CD4-positive, alpha-beta T cell treated with Interleukin-6 for 4 hours (primary cell): ENCODE results near the gene RARG.

Experiments used
- DNase-seq: peaks from one replicate; pipeline ENCODE4 v3.0.0-alpha.2; 2020; ENCODE audit warnings: mixed read lengths

RARG gene

DNA sequence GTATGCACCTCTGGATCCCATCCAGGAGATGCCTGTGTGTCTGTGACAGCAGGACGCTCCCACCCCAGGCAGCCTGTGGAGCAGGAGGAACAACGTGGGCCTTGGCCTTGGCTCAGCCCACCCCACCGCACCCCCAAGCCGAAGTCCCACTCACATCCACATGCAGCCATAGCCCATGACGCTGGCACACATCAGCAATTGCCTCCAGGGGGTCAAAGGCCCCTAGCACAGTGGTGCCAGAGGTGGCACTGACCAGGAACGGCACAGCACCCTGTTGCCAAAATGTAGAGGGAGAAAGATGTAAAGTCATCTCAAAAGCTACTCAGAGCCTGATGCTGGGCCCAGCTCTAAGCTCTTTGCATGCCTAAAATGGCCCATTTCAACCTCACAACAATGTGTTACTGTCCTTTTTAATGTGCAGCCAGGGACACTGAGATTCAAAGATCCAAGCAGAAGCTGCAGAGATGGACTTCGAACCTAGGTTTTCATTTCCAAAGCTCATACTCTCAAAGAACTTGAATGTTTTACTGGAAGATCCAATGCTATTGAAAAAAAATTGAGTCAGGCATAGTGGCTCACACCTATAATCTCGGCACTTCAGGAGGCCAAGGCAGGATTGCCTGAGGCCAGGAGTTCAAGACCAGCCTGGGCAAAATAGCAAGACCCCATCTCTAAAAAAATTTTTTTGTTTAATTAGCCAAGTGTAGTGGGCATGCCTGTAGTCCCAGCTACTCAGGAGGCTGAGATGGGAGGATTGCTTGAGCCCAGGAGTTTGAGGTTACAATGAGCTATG is 70.7 kb downstream of the RARG start:
- DNase-seq = no peak

DNA sequence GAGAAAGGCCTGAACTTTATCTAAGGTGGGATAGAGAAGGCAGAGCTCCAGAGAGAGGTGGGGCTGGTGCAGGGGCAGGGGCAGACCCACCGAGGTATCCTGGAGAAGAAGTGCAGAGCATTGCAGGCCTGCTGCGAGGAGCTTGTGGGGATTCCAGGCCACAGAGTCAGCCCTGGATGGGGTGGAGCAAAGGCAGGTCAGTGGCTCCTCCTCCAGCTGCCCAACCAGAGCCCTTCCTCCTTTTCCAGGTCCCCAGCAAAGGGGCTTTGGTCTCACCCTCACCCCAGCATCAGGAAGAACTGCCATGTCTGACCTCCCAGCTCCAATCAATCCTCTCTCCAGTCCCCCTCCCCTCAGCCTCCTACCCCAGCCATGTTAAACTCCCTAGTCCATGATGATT is 71.3 kb downstream of the RARG start:
- DNase-seq = no peak
